ENCODE results near the gene TMPRSS7. TPM values are rescaled to one million over a fixed set of nuclear protein-coding genes. Genes with fewer than 3 reads are reported as not detected.
A peak's percentile ranks its signal among the peaks of the same experiment; 100 is the strongest.

The TMPRSS7 gene
- total and polyA plus RNA-seq, 3 donors from 2014 or later = 2.0 to 5.8 (median 2.8) TPM

DNA sequence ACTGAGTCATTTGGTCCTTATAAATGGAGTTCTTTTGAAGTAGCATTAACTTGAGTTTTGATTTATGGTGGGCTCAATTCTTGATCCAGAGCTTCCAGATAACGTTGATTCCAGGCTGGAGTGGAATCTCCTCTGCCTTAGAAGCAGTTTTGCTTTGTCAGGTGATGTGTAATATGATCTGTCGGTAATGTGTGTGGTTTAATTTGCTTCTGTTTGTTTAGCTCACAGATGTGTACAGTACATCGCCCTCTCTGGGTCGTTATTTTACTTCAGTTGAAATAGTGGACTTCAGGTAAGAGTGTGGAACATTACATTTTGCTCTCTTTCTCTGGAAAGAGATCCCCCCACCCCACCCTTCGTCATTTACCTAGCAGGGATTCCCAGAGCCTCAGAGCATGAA, 74.8 kb downstream of the TMPRSS7 start:
- no peaks in the 10 kb centered on the region for H3K4me1 ChIP-seq
- no peak overlapping the region for H3K4me3 ChIP-seq
- no peak for TF ChIP-seq POLR2A (IDR thresholded peaks at IDR 0.05)
- TF ChIP-seq, protein P1, sequence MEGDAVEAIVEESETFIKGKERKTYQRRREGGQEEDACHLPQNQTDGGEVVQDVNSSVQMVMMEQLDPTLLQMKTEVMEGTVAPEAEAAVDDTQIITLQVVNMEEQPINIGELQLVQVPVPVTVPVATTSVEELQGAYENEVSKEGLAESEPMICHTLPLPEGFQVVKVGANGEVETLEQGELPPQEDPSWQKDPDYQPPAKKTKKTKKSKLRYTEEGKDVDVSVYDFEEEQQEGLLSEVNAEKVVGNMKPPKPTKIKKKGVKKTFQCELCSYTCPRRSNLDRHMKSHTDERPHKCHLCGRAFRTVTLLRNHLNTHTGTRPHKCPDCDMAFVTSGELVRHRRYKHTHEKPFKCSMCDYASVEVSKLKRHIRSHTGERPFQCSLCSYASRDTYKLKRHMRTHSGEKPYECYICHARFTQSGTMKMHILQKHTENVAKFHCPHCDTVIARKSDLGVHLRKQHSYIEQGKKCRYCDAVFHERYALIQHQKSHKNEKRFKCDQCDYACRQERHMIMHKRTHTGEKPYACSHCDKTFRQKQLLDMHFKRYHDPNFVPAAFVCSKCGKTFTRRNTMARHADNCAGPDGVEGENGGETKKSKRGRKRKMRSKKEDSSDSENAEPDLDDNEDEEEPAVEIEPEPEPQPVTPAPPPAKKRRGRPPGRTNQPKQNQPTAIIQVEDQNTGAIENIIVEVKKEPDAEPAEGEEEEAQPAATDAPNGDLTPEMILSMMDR (IDR thresholded peaks at IDR 0.05) = no peak
- intact Hi-C loops (cut with DNase I; ENCODE audit: low total_unique reads) = no loop called here
- no peaks in the 10 kb centered on the region for H3K9me3 ChIP-seq
- no peak overlapping the region for H3K27ac ChIP-seq
- WGBS, 2 donors = 65 to 70% methylated on average over 5 of the region's 5 CpGs
- H3K36me3 ChIP-seq (ENCODE audit: low read depth, missing control alignments) = no peaks in the 10 kb centered on the region
- no peaks in the 10 kb centered on the region for H3K27me3 ChIP-seq
- DNase-seq = no peak

DNA sequence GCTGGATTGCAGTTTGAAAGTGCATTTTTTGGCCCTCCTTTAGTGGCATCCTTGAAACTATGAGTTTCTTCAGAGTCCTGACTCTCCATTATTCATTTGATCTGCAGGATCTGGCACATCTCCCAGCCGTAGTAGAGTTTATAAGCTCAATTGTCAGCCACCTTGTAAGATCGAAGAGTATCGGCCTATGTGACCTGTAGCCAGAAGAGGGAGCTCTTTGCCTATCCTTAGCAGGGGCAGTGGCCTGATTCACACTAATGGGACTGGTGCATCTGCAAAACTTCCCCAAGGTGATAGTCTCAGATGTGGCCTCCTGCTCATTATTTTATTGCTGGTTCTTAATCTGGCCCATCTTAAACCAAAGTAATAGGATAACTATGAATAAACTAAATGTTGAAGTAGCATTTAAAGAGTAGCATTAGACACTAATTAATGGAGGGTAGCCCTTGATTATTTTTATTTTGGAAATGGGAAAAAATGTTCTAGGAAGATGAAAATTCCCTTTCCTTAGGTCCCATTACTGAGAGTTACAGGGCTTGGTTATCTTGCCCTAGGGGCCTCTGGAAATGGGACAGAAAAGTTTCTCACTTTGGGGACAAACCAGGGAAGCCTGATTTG, 77.4 kb downstream of the TMPRSS7 start:
- no peak for TF ChIP-seq POLR2A (IDR thresholded peaks at IDR 0.05)
- TF ChIP-seq, protein P1 (IDR thresholded peaks at IDR 0.05) = peak; percentile 28 to 52 (median 39)
- H3K27me3 ChIP-seq = no peaks in the 10 kb centered on the region
- H3K4me1 ChIP-seq = no peaks in the 10 kb centered on the region
- no peak overlapping the region for H3K4me3 ChIP-seq
- no peaks in the 10 kb centered on the region for H3K36me3 ChIP-seq (ENCODE audit: low read depth, missing control alignments)
- no peak overlapping the region for H3K27ac ChIP-seq
- WGBS, 2 donors = 46 to 56% methylated on average over 3 of the region's 3 CpGs
- intact Hi-C loops (cut with DNase I; ENCODE audit: low total_unique reads) = no loop called here
- H3K9me3 ChIP-seq = no peaks in the 10 kb centered on the region
- DNase-seq = peak; percentile 78

DNA sequence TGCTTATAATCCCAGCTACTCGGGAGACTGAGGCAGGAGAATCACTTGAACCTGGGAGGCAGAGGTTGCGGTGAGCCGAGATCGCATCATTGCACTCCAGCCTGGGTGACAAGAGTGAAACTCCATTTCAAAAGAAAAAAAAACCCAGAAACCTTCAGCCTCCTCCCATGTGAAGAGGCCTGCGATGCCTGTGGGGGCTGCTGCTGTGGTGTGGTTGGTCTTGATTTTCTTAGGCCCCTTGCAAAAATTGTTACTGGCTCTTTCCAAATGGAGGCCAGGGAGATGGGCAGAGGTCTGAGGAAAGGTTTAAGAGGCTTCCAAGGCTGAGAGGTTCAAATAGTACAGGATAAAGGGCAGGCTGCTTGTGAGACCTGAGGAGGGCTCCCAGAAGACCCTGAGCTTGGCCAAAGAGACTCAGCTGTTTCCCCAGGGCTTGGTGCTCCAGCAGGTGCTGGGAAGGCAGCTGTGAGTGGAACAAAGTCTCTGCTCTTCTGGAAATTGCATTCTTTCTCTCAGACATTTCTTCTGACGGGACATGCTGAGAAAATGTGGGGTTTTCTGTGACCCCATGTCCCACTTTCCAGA, 80.1 kb downstream of the TMPRSS7 start:
- Histone ChIP-seq H3K27me3 (no peaks in the 10 kb centered on the region), H3K27ac (no peak overlapping the region), H3K4me3 (no peak overlapping the region), H3K9me3 (no peaks in the 10 kb centered on the region), H3K4me1 (peaks cover 6% of the 10 kb centered on the region), H3K36me3 (ENCODE audit: low read depth, missing control alignments) (no peaks in the 10 kb centered on the region)
- intact Hi-C loops (cut with DNase I; ENCODE audit: low total_unique reads) = no loop called here
- TF ChIP-seq, protein P1 (IDR thresholded peaks at IDR 0.05) = no peak
- TF ChIP-seq POLR2A (IDR thresholded peaks at IDR 0.05) = no peak
- 96 to 99% methylated on average over 6 of the region's 6 CpGs for WGBS, 2 donors
- DNase-seq = no peak

DNA sequence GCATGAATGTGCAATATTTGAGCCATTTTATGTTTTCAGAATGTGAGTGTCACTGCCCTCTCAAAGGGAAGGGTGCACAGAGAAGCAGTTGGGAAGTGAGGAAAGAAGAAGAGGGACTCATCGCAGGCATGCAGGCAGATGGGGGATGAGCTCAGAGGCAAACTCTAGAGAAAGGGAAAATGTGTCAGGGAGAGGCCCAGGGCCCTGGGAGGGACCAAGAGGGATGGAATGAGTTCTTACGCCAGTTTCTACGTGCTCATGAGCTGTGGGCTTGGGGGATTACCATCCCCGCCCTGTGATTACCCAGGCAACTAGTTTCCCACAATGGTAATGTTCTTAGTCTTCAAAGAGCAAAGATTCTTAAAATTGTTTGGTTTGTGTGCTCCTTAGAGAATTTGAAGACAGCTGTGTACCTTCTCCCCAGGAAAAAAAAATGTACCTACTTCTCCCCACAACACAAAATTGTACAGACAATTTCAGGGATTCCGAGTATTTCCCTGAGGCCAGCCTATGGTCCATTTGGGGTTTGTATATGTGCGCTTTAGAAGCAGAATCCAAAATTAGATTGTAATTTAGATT, 80.7 kb downstream of the TMPRSS7 start:
- Histone ChIP-seq H3K4me1 (peaks cover 11% of the 10 kb centered on the region), H3K36me3 (ENCODE audit: low read depth, missing control alignments) (no peaks in the 10 kb centered on the region), H3K27me3 (no peaks in the 10 kb centered on the region), H3K9me3 (no peaks in the 10 kb centered on the region), H3K4me3 (no peak overlapping the region), H3K27ac (no peak overlapping the region)
- 93 to 94% methylated on average over 6 of the region's 6 CpGs for WGBS, 2 donors
- TF ChIP-seq, protein P1 (IDR thresholded peaks at IDR 0.05) = no peak
- TF ChIP-seq POLR2A (IDR thresholded peaks at IDR 0.05) = no peak
- intact Hi-C loops (cut with DNase I; ENCODE audit: low total_unique reads) = no loop called here
- no peak for DNase-seq
